ENCODE measurements around the gene ZBTB39.
A peak's percentile ranks its signal among the peaks of the same experiment; 100 is the strongest.
"Not testable (repeated sequence)": the region's sequence is repeated elsewhere in the genome, so short reads cannot be mapped to it uniquely, and the experiment has no call there.

The ZBTB39 gene

DNA sequence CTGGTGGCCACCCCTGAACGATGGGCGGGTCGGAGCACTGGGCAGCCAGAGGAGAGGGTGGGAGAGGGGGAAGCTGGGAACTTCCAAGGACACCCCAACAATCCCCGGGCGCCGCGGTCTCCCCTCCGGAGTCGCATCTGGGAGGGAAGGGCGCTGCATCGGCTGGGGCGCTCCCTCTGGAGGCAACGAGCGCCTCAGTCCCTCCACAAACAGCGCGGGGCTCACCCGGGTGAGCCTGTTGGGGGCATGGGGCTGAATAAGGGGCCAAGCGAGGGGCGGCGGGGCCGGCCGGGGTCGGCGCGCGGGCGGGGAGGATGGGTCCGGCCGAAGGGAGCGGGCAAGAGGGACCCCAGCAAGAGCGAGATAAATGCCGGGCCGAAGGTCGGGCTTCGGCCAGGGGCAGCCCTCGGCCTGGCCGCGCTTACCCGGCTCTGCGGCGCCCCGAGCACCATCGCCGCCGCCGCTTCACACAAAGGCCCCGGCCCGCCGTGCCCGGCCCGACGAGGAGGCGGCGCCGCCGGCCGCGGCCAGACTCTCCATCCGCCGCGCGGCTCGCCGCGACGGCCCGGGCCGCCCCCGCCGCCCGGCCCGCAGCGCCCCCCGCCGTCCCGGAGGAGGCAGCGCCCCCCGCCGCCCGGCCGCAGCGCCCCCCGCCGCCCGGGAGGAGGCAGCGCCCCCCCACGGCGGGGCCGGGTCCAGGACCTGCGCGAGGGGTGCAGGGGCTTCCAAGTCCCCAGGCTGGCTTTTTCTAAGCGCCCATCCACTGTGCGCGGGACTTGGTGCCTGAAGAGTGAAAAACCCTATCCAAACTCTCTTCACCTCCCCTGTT lies at the start of gene ZBTB39:
Gene ZBTB39, minus strand, starts transcription at position 567 of the 829 bp plus-strand sequence. CDS start 1,629 bp downstream, outside the sequence.
- peak; percentile 29 for DNase-seq

GRCh38 chr12:57055824-57056223 lies 49.5 kb upstream of the ZBTB39 start:
- no peak for DNase-seq

DNA sequence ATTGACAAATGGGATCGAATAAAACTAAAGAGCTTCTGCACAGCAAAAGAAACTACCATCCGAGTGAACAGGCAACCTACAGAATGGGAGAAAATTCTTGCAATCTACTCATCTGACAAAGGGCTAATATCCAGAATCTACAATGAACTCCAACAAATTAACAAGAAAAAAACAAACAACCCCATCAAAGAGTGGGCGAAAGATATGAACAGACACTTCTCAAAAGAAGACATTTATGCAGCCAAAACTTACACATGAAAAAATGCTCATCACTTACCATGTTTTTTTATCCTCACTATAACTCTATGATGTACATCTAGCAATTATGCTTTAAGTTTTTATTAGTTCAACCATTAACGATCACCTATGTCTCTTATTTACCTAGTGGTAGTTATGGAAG lies 47.6 kb upstream of the ZBTB39 start:
- DNase-seq = not testable (repeated sequence)

DNA sequence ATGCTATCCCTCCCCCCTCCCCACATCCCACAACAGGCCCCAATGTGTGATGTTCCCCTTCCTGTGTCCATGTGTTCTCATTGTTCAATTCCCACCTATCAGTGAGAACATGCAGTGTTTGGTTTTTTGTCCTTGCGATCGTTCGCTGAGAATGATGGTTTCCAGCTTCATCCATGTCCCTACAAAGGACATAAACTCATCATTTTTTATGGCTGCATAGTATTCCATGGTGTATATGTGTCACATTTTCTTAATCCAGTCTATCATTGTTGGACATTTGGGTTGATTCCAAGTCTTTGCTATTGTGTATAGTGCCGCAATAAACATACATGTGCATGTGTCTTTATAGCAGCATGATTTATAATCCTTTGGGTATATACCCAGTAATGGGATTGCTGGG lies 46.8 kb upstream of the ZBTB39 start:
- not testable (repeated sequence) for DNase-seq

DNA sequence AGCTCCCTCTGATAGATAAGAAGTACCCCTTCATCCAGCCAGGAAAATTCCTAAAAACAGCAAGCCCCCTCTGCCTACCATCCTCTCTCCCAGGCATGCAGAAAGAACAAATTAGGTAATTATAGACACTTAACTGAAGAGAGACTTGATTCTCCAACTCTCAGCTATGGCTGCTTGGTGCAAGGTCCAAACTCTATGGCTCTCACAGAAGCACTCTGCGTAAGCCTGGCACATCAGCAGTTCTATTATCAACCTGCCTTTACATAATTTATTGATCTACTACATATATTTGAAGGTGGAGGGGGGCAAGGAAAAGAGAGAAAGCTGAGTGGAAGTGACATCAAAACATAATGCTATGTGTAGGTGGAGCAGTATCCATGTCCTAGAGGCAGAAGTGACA lies 44.7 kb upstream of the ZBTB39 start:
- DNase-seq = no peak

- DNase-seq = no peak
Observed at GRCh38 chr12:57049890-57050289, 43.5 kb upstream of the ZBTB39 start, which contains the start of gene MYO1A. Gene MYO1A, minus strand, starts transcription at chr12:57050129. Its CDS starts 1,806 bp downstream, at chr12:57048323.

GRCh38 chr12:57049119-57049446 lies 42.7 kb upstream of the ZBTB39 start:
- DNase-seq = no peak

DNA sequence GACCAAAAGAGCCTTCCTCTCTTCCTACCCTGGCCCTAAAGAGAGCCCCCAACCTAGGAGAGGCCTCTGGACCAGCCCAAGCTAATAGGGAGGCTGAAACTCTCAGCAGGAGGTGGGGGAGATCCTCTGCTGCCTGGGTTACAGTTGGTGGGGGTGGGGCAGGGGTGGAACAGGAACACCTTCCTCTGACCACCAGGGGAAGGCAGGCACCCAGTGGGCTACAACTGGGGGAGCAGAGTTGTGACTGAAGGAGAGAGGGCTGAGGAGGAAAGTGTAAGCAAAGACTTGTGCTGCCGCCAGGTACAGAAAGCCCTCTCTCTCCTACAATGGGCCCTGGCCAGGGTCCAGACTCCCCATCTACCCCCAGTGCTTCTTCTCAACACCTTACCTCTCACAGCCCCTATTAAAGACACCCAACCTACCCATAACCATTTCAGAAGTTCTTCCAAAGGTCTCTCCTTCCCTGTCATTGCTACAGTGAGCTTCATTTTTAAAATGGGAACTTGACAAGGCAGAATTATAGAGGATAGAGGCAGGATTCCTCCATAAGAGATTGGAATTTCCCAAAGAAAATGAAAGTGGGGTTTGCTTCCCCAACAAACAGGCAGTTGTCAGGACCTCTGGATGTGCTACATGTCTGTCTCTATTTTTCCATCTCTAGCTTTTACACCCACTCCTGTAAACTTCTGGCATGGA lies 42.2 kb upstream of the ZBTB39 start:
- no peak for DNase-seq

- no peak for DNase-seq
Observed at GRCh38 chr12:57047981-57048380, 41.6 kb upstream of the ZBTB39 start.

- DNase-seq = peak; percentile 44
Observed at GRCh38 chr12:57046947-57047890, 40.9 kb upstream of the ZBTB39 start.

DNA sequence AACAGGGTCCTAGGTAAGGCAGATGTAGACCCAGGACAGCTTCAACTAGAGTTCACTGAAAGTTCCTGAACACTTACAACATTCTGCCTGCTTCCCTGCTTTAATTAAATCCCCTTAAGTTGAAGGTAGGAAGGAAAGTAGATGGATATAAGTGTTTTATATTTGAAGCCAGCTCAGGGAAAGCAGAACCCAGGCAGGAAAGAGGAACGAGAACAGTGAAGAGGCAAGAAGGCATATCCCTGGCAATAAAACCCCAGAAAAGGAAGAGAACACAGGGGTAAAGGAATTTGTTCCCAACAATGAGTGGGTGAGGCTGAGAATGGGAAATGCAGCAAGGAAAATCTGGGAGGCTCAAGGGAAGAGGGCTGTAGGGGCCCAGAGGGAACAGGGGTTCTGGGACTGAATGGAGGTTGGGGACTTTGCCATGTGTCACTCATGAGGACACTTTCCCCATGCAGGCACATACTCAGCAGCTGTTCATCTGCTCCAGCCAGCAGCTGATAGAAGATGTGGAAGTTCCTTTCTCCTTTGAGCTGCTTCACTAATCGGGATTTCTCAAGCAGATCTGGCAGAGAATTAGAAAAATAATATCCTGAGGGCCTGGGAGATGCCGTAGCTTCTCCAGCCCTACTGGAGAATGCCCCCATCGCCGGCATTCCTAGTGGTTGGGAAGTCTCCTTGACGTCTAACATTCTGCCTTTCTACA lies 39.9 kb upstream of the ZBTB39 start:
- DNase-seq = no peak

GRCh38 chr12:57044889-57045288 lies 38.5 kb upstream of the ZBTB39 start:
- no peak for DNase-seq

GRCh38 chr12:57044468-57044867 lies 38.1 kb upstream of the ZBTB39 start:
- DNase-seq = no peak

GRCh38 chr12:57042695-57043094 lies 36.3 kb upstream of the ZBTB39 start:
- DNase-seq = no peak

DNA sequence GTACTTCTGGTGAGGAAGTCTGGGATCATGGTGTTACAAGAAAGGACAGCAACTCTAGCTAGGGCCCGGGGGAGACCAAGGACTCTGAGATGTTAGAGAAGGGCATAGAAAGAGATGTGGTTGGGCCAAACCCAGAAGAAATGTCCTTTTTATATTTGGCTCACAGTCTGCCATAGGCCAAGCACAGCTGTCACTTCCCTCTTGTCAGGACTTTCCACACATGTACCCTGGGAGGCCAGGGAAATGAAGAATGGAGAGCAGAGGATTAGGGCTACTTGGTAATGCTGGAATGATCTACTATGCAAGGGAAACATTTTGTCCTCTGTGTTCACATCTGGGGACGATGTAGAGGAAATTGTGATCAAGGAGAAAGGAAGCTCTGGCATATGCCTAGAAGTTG lies 34.4 kb upstream of the ZBTB39 start:
- DNase-seq = no peak

- no peak for DNase-seq
Observed at GRCh38 chr12:57040211-57040610, 33.9 kb upstream of the ZBTB39 start.

DNA sequence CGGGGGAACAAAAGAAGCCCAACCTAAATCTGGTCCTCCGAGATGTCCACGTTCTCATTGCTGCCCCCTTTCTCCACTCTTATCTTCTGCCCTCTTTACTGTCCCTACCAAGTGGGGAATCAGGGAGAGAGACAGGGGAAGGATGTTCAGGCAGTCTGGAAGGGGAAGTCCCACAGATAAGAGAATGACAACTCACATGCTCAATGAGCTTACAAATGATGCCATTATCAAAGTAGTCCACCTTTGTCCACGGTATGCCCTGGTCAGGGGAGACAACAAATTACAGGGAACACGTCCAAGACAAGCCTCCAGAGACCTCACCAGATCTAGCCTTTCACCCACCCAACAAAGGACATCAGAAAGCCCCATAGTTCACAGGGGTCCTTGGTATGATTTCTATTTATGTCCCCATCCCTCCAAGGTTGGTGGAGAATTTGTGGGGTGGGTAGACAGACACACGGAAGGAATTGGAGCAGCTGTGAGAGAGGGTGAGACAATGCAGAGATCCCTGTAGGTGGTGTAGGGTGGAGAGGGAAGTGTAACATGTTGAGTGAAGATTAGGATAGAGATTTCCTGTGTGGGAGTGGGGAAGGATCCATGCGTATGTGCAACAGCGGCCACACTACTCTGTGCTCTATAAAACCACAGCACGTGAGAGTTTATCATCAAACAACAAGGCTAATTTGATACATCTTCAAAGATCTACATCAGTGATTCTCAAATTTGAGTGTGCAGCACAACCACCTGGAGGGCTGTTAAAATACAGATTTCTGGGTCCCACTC lies 32.9 kb upstream of the ZBTB39 start:
- no peak for DNase-seq

- DNase-seq = no peak
Observed at GRCh38 chr12:57037264-57037663, 30.9 kb upstream of the ZBTB39 start.

GRCh38 chr12:57033431-57033830 lies 27.1 kb upstream of the ZBTB39 start:
- DNase-seq = no peak

DNA sequence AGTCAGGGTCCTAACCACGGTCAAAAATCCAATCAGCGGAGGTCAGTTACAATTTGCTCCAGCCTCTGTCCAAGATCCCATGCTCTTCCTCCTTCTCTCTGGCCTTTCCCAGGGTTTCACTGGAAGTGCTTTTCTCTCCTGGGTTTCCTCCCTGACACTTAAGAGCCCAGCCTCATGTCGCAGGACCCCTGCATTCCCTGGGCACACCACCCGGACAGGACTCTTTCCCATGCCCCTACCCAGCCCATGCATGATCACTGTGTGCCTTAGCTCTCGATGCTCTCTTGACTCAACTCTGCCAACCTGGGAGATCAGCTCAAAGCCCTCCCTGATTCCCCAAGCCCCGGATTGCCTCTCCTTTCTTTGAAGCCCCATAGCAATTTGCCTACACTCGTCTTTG lies 25.4 kb upstream of the ZBTB39 start:
- DNase-seq = no peak

GRCh38 chr12:57031138-57031725 lies 24.9 kb upstream of the ZBTB39 start:
- no peak for DNase-seq

Data from NK-92 treated with Interleukin-12 subunit alpha and Interleukin-12 subunit beta, amount 100 ng/mL, for 24 hours (cell line).